ENCODE data around the gene UGT2B10. TPM values are rescaled to one million over a fixed set of nuclear protein-coding genes. Genes with fewer than 3 reads are reported as not detected.

Gene UGT2B10
- total RNA-seq, 4 donors from 2014 or later: 0.27 TPM; not detected in 3

DNA sequence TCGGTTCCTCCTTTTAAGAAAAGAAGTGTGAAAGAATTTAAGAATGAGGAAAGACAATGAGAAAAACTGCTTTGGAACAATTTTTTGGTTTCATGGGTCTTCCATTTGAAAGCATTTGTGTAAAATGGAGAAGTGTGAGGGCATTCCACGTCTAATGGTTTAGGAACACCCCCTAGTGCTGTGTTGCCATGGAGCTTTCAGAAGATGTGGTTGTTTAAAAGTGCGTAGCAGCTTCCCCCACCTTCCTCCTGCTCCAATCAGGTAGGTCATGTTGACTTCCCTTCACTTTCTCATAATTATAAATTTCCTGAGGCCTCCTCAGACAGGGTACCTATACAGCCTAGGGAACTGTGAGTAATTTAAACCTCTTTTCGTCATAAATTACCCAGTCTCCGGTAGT, 50.0 kb downstream of the UGT2B10 start:
- Histone ChIP-seq H3K36me3 (no peaks in the 10 kb centered on the region), H3K27me3 (no peaks in the 10 kb centered on the region), H3K4me3 (no peak overlapping the region), H3K9me3 (no peaks in the 10 kb centered on the region), H3K27ac (peak overlapping the region; percentile 57 to 82 (median 80)), H3K4me1 (peaks cover 0 to 18% (median 8%) of the 10 kb centered on the region in 4 donors)
- intact Hi-C loops (cut with DNase I; ENCODE audit: low total_unique reads): no loop called here
- TF ChIP-seq EP300 (IDR thresholded peaks at IDR 0.05; ENCODE audit: low read depth): no peak
- TF ChIP-seq POLR2A (IDR thresholded peaks at IDR 0.05): no peak
- TF ChIP-seq POLR2AphosphoS5 (IDR thresholded peaks at IDR 0.05): no peak
- no peak for TF ChIP-seq CTCF (IDR thresholded peaks at IDR 0.05)
- DNase-seq: no peak
- 50 to 65% methylated on average over 5 of the region's 5 CpGs for WGBS, 2 donors (ENCODE audit: low coverage in 1 of 2)
- in situ Hi-C loops (cut with MboI; ENCODE audit: low pct_ligation_motif_present in 1 of 4, low pct_unique_long_range_greater_than_20kb in 1 of 4, low sequenced_read_pairs in 3 of 4): no loop called here

DNA sequence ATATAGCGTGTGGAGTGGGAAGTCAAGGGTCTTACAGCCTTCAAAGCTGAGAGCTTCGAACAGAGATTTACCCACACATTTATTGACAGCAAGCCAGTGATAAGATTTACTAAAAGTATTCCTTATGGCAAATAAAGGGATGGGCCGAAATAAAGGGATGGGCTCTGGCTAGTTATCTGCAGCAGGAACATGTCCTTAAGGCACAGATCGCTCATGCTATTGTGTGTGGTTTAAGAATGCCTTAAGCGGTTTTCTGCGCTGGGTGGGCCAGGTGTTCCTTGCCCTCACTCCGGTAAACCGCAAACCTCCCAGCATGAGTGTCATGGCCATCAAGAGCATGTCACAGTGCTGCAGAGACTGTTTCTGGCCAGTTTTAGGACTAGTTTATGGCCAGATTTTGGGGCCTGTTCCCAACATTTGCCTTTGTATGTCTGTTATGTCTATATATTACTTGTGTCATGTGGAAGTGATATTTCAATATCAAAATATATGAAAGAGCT, 53.5 kb downstream of the UGT2B10 start:
- H3K36me3 ChIP-seq: no peaks in the 10 kb centered on the region
- intact Hi-C loops (cut with DNase I; ENCODE audit: low total_unique reads): no loop called here
- H3K27me3 ChIP-seq: no peaks in the 10 kb centered on the region
- 53 to 94% methylated on average over 2 to 8 of the region's 8 CpGs for WGBS, 2 donors (ENCODE audit: low coverage in 1 of 2)
- peaks cover 0 to 36% (median 15%) of the 10 kb centered on the region in 4 donors for H3K4me1 ChIP-seq
- no peaks in the 10 kb centered on the region for H3K9me3 ChIP-seq
- no peak overlapping the region for H3K4me3 ChIP-seq
- TF ChIP-seq CTCF (IDR thresholded peaks at IDR 0.05) (no peak), EP300 (IDR thresholded peaks at IDR 0.05; ENCODE audit: low read depth) (no peak), POLR2AphosphoS5 (IDR thresholded peaks at IDR 0.05) (no peak), POLR2A (IDR thresholded peaks at IDR 0.05) (no peak)
- no peak overlapping the region for H3K27ac ChIP-seq
- in situ Hi-C loops (cut with MboI; ENCODE audit: low pct_ligation_motif_present in 1 of 4, low pct_unique_long_range_greater_than_20kb in 1 of 4, low sequenced_read_pairs in 3 of 4): no loop called here
- DNase-seq: no peak

DNA sequence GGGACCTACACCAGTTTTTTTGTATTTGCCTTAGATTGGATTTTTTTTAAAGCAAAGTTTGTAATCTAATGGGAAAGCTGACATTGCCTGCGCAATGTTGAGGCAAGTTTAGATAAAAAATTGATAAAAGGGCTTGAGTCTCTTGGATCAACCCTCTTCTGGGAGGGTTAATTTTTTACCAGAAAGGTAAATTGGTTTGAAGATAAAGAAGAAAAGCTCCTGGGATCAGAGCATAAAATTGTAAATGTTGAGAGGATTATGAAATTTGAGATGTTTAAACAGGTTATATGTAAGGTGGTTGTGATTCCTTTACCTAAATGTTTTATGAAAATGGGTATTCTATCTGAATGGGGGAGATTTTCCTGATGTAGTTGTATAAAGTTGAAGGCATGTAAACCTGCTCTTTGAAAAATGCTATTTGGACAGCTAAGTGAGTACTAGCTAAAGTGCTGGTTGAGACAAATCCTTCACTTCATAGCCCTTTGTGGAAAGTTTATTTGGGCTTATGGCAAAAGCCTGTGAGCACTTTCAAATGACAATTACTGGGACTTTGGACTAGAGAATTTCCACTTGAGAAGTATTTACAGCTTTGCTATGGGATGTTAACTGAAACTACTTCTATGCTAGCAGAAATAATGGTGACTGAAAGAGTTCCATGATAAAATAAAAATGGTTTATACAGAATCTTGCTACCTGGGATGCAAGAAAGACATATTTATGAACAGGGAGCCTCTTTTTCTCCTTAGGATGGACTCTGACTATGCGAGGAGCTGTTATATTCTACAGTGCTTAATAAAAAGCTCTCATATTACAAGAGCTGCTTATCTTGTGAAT, 56.2 kb downstream of the UGT2B10 start:
- no peak for DNase-seq
- Histone ChIP-seq H3K36me3 (no peaks in the 10 kb centered on the region), H3K4me3 (peak overlapping the region in 1 of 4 donors; percentile 21), H3K9me3 (no peaks in the 10 kb centered on the region), H3K27me3 (no peaks in the 10 kb centered on the region), H3K27ac (peak overlapping the region; percentile 50 to 75 (median 57)), H3K4me1 (peaks cover 0 to 26% (median 10%) of the 10 kb centered on the region in 4 donors)
- TF ChIP-seq CTCF (IDR thresholded peaks at IDR 0.05): no peak
- TF ChIP-seq POLR2AphosphoS5 (IDR thresholded peaks at IDR 0.05): no peak
- TF ChIP-seq POLR2A (IDR thresholded peaks at IDR 0.05): no peak
- TF ChIP-seq EP300 (IDR thresholded peaks at IDR 0.05; ENCODE audit: low read depth): no peak
- WGBS, 2 donors (ENCODE audit: low coverage in 1 of 2): 34 to 35% methylated on average over 2 of the region's 2 CpGs
- in situ Hi-C loops (cut with MboI; ENCODE audit: low pct_ligation_motif_present in 1 of 4, low pct_unique_long_range_greater_than_20kb in 1 of 4, low sequenced_read_pairs in 3 of 4): no loop called here
- intact Hi-C loops (cut with DNase I; ENCODE audit: low total_unique reads): loop anchor here (2.0 kb wide), 1 partner anchor 17 kb away; no protein-coding TSS in a partner anchor

DNA sequence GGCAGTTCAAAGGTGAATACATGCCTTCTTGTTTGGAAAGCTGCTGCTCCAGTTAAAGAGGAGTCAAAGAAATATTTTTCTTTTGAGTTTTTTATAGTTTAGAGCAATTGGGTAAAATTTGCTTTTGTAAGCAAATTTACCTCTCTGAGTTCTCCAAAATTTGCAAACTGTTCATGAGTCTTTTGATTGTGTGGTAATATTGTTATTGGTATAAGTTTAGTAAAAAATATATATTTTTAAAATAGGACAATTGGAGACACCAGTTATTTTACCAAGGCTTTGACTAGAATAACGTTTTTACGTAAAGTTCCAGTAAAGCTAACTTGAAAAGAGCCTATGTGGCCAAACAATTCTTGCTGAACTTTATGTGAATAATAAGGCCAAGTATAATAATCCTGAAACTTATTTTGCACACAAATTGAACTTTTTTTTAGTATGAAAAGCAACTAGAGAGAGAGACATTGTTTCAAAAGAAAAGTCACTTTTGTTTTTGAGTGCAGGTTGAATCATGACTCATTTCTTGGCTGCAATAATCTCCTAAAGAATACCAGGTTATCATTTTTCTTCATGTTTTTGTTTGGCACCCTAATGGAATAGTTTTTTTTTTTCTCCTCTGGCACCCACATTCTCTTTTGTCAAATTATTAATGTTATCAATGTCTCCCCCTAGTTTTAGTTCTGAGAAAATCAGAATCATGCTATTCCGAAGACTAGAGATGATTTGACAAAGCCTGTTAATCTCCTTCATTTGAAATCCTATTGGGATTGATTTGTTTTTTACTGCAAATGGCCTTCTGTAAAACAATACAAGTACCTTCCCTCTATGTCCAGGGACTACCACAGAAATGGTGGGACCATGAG, 57.1 kb downstream of the UGT2B10 start:
- Histone ChIP-seq H3K27me3 (no peaks in the 10 kb centered on the region), H3K36me3 (no peaks in the 10 kb centered on the region), H3K4me3 (peak overlapping the region in 1 of 4 donors; percentile 7), H3K9me3 (no peaks in the 10 kb centered on the region), H3K4me1 (peaks cover 0 to 26% (median 10%) of the 10 kb centered on the region in 4 donors), H3K27ac (peak overlapping the region; percentile 50 to 75 (median 57))
- intact Hi-C loops (cut with DNase I; ENCODE audit: low total_unique reads) (no loop called here), in situ Hi-C loops (cut with MboI; ENCODE audit: low pct_ligation_motif_present in 1 of 4, low pct_unique_long_range_greater_than_20kb in 1 of 4, low sequenced_read_pairs in 3 of 4) (no loop called here)
- DNase-seq: no peak
- 61 to 70% methylated on average over 3 of the region's 3 CpGs for WGBS, 2 donors (ENCODE audit: low coverage in 1 of 2)
- TF ChIP-seq EP300 (IDR thresholded peaks at IDR 0.05; ENCODE audit: low read depth) (no peak), POLR2A (IDR thresholded peaks at IDR 0.05) (no peak), CTCF (IDR thresholded peaks at IDR 0.05) (no peak), POLR2AphosphoS5 (IDR thresholded peaks at IDR 0.05) (no peak)

Measured in transverse colon (tissue), 4 donors.